BLaER1 (cell line): ENCODE measurements around the gene ACTRT2.

Experiments
- H3K27ac ChIP-seq: shearing (Covaris generic); formaldehyde crosslinking; 2 replicates; pipeline ENCODE4 v1.8.1; 2022
- H3K27me3 ChIP-seq: shearing (Covaris generic); formaldehyde crosslinking; 2 replicates; pipeline ENCODE4 v1.8.1; 2022
- H3K36me3 ChIP-seq: shearing (Covaris generic); formaldehyde crosslinking; 2 replicates; pipeline ENCODE4 v1.8.1; 2022
- H3K4me1 ChIP-seq: shearing (Covaris generic); formaldehyde crosslinking; 2 replicates; pipeline ENCODE4 v1.8.1; 2022
- H3K4me2 ChIP-seq: shearing (Covaris generic); formaldehyde crosslinking; 2 replicates; pipeline ENCODE4 v1.8.1; 2022
- H3K4me3 ChIP-seq: shearing (Covaris generic); formaldehyde crosslinking; 2 replicates; pipeline ENCODE4 v1.8.1; 2022
- H3K9ac ChIP-seq: shearing (Covaris generic); formaldehyde crosslinking; 2 replicates; pipeline ENCODE4 v1.8.1; 2022
- H3K9me3 ChIP-seq: shearing (Covaris generic); formaldehyde crosslinking; 2 replicates; pipeline ENCODE4 v1.8.1; 2022
- H4K20me1 ChIP-seq: shearing (Covaris generic); formaldehyde crosslinking; 2 replicates; pipeline ENCODE4 v1.8.1; 2022
- Cebpa-rat ChIP-seq: shearing (Covaris generic); IDR thresholded peaks from 2 replicates; pipeline ENCODE4 v1.8.1; 2022

The ACTRT2 gene

GRCh38 chr1:3022976-3023375 is 1.7 kb downstream of the ACTRT2 start:
- H3K4me2 ChIP-seq = no peak overlapping the region
- H3K9ac ChIP-seq = no peak overlapping the region
- no peaks in the 10 kb centered on the region for H3K4me1 ChIP-seq
- TF ChIP-seq Cebpa-rat = no peak
- peaks cover 2% of the 10 kb centered on the region; the same call in 1 of the 2 replicates for H4K20me1 ChIP-seq
- no peak overlapping the region for H3K4me3 ChIP-seq
- no peaks in the 10 kb centered on the region for H3K9me3 ChIP-seq
- peaks cover 17% of the 10 kb centered on the region for H3K27me3 ChIP-seq
- H3K36me3 ChIP-seq = no peaks in the 10 kb centered on the region
- H3K27ac ChIP-seq = no peak overlapping the region

GRCh38 chr1:3024019-3024418 is 2.8 kb downstream of the ACTRT2 start:
- Histone ChIP-seq H3K9me3 (no peaks in the 10 kb centered on the region), H4K20me1 (peaks cover 13% of the 10 kb centered on the region; the same call in 1 of the 2 replicates), H3K27me3 (peaks cover 28% of the 10 kb centered on the region), H3K4me3 (no peak overlapping the region), H3K36me3 (no peaks in the 10 kb centered on the region), H3K9ac (no peak overlapping the region), H3K4me2 (no peak overlapping the region), H3K4me1 (peaks cover 8% of the 10 kb centered on the region), H3K27ac (no peak overlapping the region)
- TF ChIP-seq Cebpa-rat = no peak

GRCh38 chr1:3024588-3024987 is 3.3 kb downstream of the ACTRT2 start:
- H3K9me3 ChIP-seq = no peaks in the 10 kb centered on the region

GRCh38 chr1:3026124-3026523 is 4.9 kb downstream of the ACTRT2 start:
- no peak overlapping the region for H3K9ac ChIP-seq
- H3K9me3 ChIP-seq = no peaks in the 10 kb centered on the region
- H4K20me1 ChIP-seq = peaks cover 33% of the 10 kb centered on the region; the same call in 1 of the 2 replicates
- no peak overlapping the region for H3K4me3 ChIP-seq
- H3K4me2 ChIP-seq = no peak overlapping the region
- TF ChIP-seq Cebpa-rat = no peak
- no peak overlapping the region for H3K27ac ChIP-seq
- no peaks in the 10 kb centered on the region for H3K36me3 ChIP-seq
- peaks cover 49% of the 10 kb centered on the region for H3K27me3 ChIP-seq
- H3K4me1 ChIP-seq = peaks cover 13% of the 10 kb centered on the region

More at GRCh38 chr1:3024588-3024987, 3.3 kb downstream of the ACTRT2 start:
- H3K4me2 ChIP-seq = no peak overlapping the region
- H3K27ac ChIP-seq = no peak overlapping the region
- peaks cover 33% of the 10 kb centered on the region for H3K27me3 ChIP-seq
- H3K36me3 ChIP-seq = no peaks in the 10 kb centered on the region
- H3K4me1 ChIP-seq = peaks cover 13% of the 10 kb centered on the region
- no peak overlapping the region for H3K4me3 ChIP-seq
- no peak overlapping the region for H3K9ac ChIP-seq
- no peak for TF ChIP-seq Cebpa-rat
- H4K20me1 ChIP-seq = peaks cover 18% of the 10 kb centered on the region; the same call in 1 of the 2 replicates

- H3K27ac ChIP-seq = no peak overlapping the region
- peaks cover 13% of the 10 kb centered on the region for H3K4me1 ChIP-seq
- no peak for TF ChIP-seq Cebpa-rat
- H3K36me3 ChIP-seq = no peaks in the 10 kb centered on the region
- peaks cover 40% of the 10 kb centered on the region; the same call in 1 of the 2 replicates for H4K20me1 ChIP-seq
- H3K4me2 ChIP-seq = no peak overlapping the region
- H3K4me3 ChIP-seq = no peak overlapping the region
- peaks cover 55% of the 10 kb centered on the region for H3K27me3 ChIP-seq
- H3K9me3 ChIP-seq = no peaks in the 10 kb centered on the region
- no peak overlapping the region for H3K9ac ChIP-seq
Measured at GRCh38 chr1:3026581-3027391, 5.5 kb downstream of the ACTRT2 start.

GRCh38 chr1:3027611-3028371 is 6.5 kb downstream of the ACTRT2 start:
- Histone ChIP-seq H3K36me3 (no peaks in the 10 kb centered on the region), H3K9me3 (no peaks in the 10 kb centered on the region), H3K27me3 (peaks cover 65% of the 10 kb centered on the region), H3K4me1 (peaks cover 16% of the 10 kb centered on the region), H3K4me3 (no peak overlapping the region), H3K9ac (no peak overlapping the region), H3K27ac (no peak overlapping the region), H3K4me2 (no peak overlapping the region; the same call in 1 of the 2 replicates), H4K20me1 (peaks cover 50% of the 10 kb centered on the region; the same call in 1 of the 2 replicates)
- TF ChIP-seq Cebpa-rat = no peak

- no peaks in the 10 kb centered on the region for H3K9me3 ChIP-seq
- peaks cover 56% of the 10 kb centered on the region; the same call in 1 of the 2 replicates for H4K20me1 ChIP-seq
- peak overlapping the region; percentile 8 for H3K4me3 ChIP-seq
- H3K4me2 ChIP-seq = peak overlapping the region; percentile 52
- peaks cover 74% of the 10 kb centered on the region for H3K27me3 ChIP-seq
- peaks cover 25% of the 10 kb centered on the region for H3K4me1 ChIP-seq
- H3K9ac ChIP-seq = no peak overlapping the region
- H3K36me3 ChIP-seq = no peaks in the 10 kb centered on the region
- H3K27ac ChIP-seq = no peak overlapping the region
- TF ChIP-seq Cebpa-rat = no peak
Measured at GRCh38 chr1:3028531-3029282, 7.4 kb downstream of the ACTRT2 start.

- H4K20me1 ChIP-seq = peaks cover 56% of the 10 kb centered on the region; the same call in 1 of the 2 replicates
- no peaks in the 10 kb centered on the region for H3K36me3 ChIP-seq
- no peak overlapping the region for H3K4me3 ChIP-seq
- H3K4me2 ChIP-seq = peak overlapping the region; percentile 52; the same call in 1 of the 2 replicates
- no peak for TF ChIP-seq Cebpa-rat
- H3K27me3 ChIP-seq = peaks cover 79% of the 10 kb centered on the region
- no peak overlapping the region for H3K27ac ChIP-seq
- peaks cover 28% of the 10 kb centered on the region for H3K4me1 ChIP-seq
- no peak overlapping the region for H3K9ac ChIP-seq
- H3K9me3 ChIP-seq = no peaks in the 10 kb centered on the region
Measured at GRCh38 chr1:3029481-3029961, 8.3 kb downstream of the ACTRT2 start.

- peaks cover 28% of the 10 kb centered on the region for H3K4me1 ChIP-seq
- no peak overlapping the region for H3K4me3 ChIP-seq
- no peak overlapping the region for H3K9ac ChIP-seq
- H3K4me2 ChIP-seq = no peak overlapping the region
- no peak for TF ChIP-seq Cebpa-rat
- peaks cover 56% of the 10 kb centered on the region; the same call in 1 of the 2 replicates for H4K20me1 ChIP-seq
- H3K27ac ChIP-seq = no peak overlapping the region
- no peaks in the 10 kb centered on the region for H3K36me3 ChIP-seq
- peaks cover 79% of the 10 kb centered on the region for H3K27me3 ChIP-seq
- H3K9me3 ChIP-seq = no peaks in the 10 kb centered on the region
Measured at GRCh38 chr1:3029991-3030662, 8.9 kb downstream of the ACTRT2 start.
